Measurements from ENCODE around the gene UBE2O. TPM values are rescaled to one million over a fixed set of nuclear protein-coding genes. Genes with fewer than 3 reads are reported as not detected.
A peak's percentile ranks its signal among the peaks of the same experiment; 100 is the strongest.

UBE2O gene
- total RNA-seq (2021) (56.9 and 57.4 TPM in 2 replicates), Bru-seq, nascent RNA (percentile 76 among the genes with signal in this experiment), BruChase-seq, experiment 1, labeled RNA remaining after a 2-hour chase (percentile 78 among the genes with signal in this experiment), BruChase-seq, experiment 2, labeled RNA remaining after a 6-hour chase (percentile 83 among the genes with signal in this experiment)
- long read RNA-seq, full-length matches to known transcripts = 28 of 74 reads
- long read RNA-seq, partial matches to known transcripts = 33 of 74 reads
- long read RNA-seq, other reads (novel, unspliced or antisense) = 13 of 74 reads

- H3K9me3 ChIP-seq (ENCODE audit: low read depth, low read length, poor library complexity, severe bottlenecking) = no peaks in the 10 kb centered on the region
- H3K36me3 ChIP-seq (ENCODE audit: insufficient read depth, low read length, poor library complexity, severe bottlenecking) = no peaks in the 10 kb centered on the region
- intact Hi-C loops (cut with micrococcal nuclease; ENCODE audit: unreplicated experiment) = no loop called here
- H3K4me1 ChIP-seq (ENCODE audit: insufficient read depth, low read length, poor library complexity, severe bottlenecking) = peaks cover 21% of the 10 kb centered on the region
- H3K27ac ChIP-seq (ENCODE audit: low read depth, low read length, poor library complexity, severe bottlenecking) = peak within 1 kb of the TSS; percentile 83
- no peak for TF ChIP-seq EZH2 (IDR thresholded peaks at IDR 0.05; ENCODE audit: borderline replicate concordance, low read depth, low read length, poor library complexity, severe bottlenecking)
- TF ChIP-seq CTCF (conservative IDR thresholded peaks at IDR 0.05; ENCODE audit: low read depth, low read length) = peak; percentile 46
- CTCF ChIA-PET = interaction anchor here (0.7 kb wide), 1 partner anchor 87 kb away, joined by 5 read pairs; no protein-coding TSS in a partner anchor
- no TSS peak for BruUV-seq (replicated peaks)
- POLR2A ChIA-PET (ENCODE audit: low non-redundant PET) = no interaction called here
- DNase-seq (ENCODE audit: low spot score) = peak; percentile 93
- peak within 1 kb of the TSS; percentile 84 for H3K4me3 ChIP-seq (ENCODE audit: low read depth, low read length, poor library complexity, severe bottlenecking)
- no peaks in the 10 kb centered on the region for H3K27me3 ChIP-seq (replicated peaks; ENCODE audit: insufficient read depth, low read depth, low read length, poor library complexity)
Observed at GRCh38 chr17:76452660-76453430, at the start of gene UBE2O. Gene UBE2O (minus strand): TSS chr17:76453152. CDS start chr17:76453141, 11 bp downstream.

GRCh38 chr17:76501827-76502307 is 48.9 kb upstream of the UBE2O start:
- TF ChIP-seq CTCF (conservative IDR thresholded peaks at IDR 0.05; ENCODE audit: low read depth, low read length) (no peak), EZH2 (IDR thresholded peaks at IDR 0.05; ENCODE audit: borderline replicate concordance, low read depth, low read length, poor library complexity, severe bottlenecking) (no peak)
- Histone ChIP-seq H3K27me3 (replicated peaks; ENCODE audit: insufficient read depth, low read depth, low read length, poor library complexity) (no peaks in the 10 kb centered on the region), H3K4me3 (ENCODE audit: low read depth, low read length, poor library complexity, severe bottlenecking) (peak overlapping the region; percentile 69), H3K4me1 (ENCODE audit: insufficient read depth, low read length, poor library complexity, severe bottlenecking) (peaks cover 44% of the 10 kb centered on the region), H3K27ac (ENCODE audit: low read depth, low read length, poor library complexity, severe bottlenecking) (peak overlapping the region; percentile 47), H3K36me3 (ENCODE audit: insufficient read depth, low read length, poor library complexity, severe bottlenecking) (no peaks in the 10 kb centered on the region), H3K9me3 (ENCODE audit: low read depth, low read length, poor library complexity, severe bottlenecking) (no peaks in the 10 kb centered on the region)
- no TSS peak for BruUV-seq (replicated peaks)
- no peak for DNase-seq (ENCODE audit: low spot score)
- intact Hi-C loops (cut with micrococcal nuclease; ENCODE audit: unreplicated experiment) = loop anchor here (5.0 kb wide), 1 partner anchor 200 kb away; no protein-coding TSS in a partner anchor
- ChIA-PET CTCF (interaction anchor here (0.6 kb wide), 1 partner anchor 77 kb away, joined by 4 read pairs; no protein-coding TSS in a partner anchor), POLR2A (ENCODE audit: low non-redundant PET) (no interaction called here)

- intact Hi-C loops (cut with micrococcal nuclease; ENCODE audit: unreplicated experiment) = loop anchor here (5.0 kb wide), 1 partner anchor 199 kb away; no protein-coding TSS in a partner anchor
- peak within 1 kb of the TSS; percentile 47 for H3K27ac ChIP-seq (ENCODE audit: low read depth, low read length, poor library complexity, severe bottlenecking)
- no peaks in the 10 kb centered on the region for H3K36me3 ChIP-seq (ENCODE audit: insufficient read depth, low read length, poor library complexity, severe bottlenecking)
- ChIA-PET CTCF (no interaction called here), POLR2A (ENCODE audit: low non-redundant PET) (no interaction called here)
- TF ChIP-seq EZH2 (IDR thresholded peaks at IDR 0.05; ENCODE audit: borderline replicate concordance, low read depth, low read length, poor library complexity, severe bottlenecking) (no peak), CTCF (conservative IDR thresholded peaks at IDR 0.05; ENCODE audit: low read depth, low read length) (no peak)
- H3K9me3 ChIP-seq (ENCODE audit: low read depth, low read length, poor library complexity, severe bottlenecking) = no peaks in the 10 kb centered on the region
- no TSS peak for BruUV-seq (replicated peaks)
- peak within 1 kb of the TSS; percentile 69 for H3K4me3 ChIP-seq (ENCODE audit: low read depth, low read length, poor library complexity, severe bottlenecking)
- DNase-seq (ENCODE audit: low spot score) = peak; percentile 83
- peaks cover 46% of the 10 kb centered on the region for H3K4me1 ChIP-seq (ENCODE audit: insufficient read depth, low read length, poor library complexity, severe bottlenecking)
- H3K27me3 ChIP-seq (replicated peaks; ENCODE audit: insufficient read depth, low read depth, low read length, poor library complexity) = no peaks in the 10 kb centered on the region
Observed at GRCh38 chr17:76501018-76501826, 48.3 kb upstream of the UBE2O start, which contains the start of gene RHBDF2. Gene RHBDF2 (minus strand): TSS chr17:76501423. CDS start chr17:76481524, 19,899 bp downstream.
